Neural cell (in vitro differentiated cells): Measurements from ENCODE around the gene AP3S2. TPM values are rescaled to one million over a fixed set of nuclear protein-coding genes. Genes with fewer than 3 reads are reported as not detected.

Experiments used
- H2AFZ ChIP-seq: fragments of 200-600, 300-800 bp; sonication (generic), shearing (Covaris generic); 2 replicates; pipeline ENCODE4 v1.6.0; 2014; ENCODE audit warnings: low read depth, mild to moderate bottlenecking, antibody characterized with exemption, low read length, moderate library complexity
- H3F3A ChIP-seq: fragments of 200-600 bp; shearing (Covaris generic); 2 replicates; pipeline ENCODE4 v1.6.1; 2016; ENCODE audit warnings: mild to moderate bottlenecking, moderate library complexity, mixed read lengths, antibody characterized with exemption, low read length; ENCODE audit not compliant: insufficient read depth, poor library complexity, severe bottlenecking
- H3K27ac ChIP-seq: fragments of 200-600, 300-800 bp; sonication (generic), shearing (Covaris generic); 2 replicates; pipeline ENCODE4 v1.5.1; 2014; ENCODE audit warnings: mild to moderate bottlenecking, low read length, moderate library complexity
- H3K27me3 ChIP-seq: fragments of 300-800, 200-600 bp; sonication (generic), shearing (Covaris generic); 2 replicates; pipeline ENCODE4 v1.6.0; 2014; ENCODE audit warnings: mild to moderate bottlenecking, low read depth, low read length, moderate library complexity; ENCODE audit not compliant: insufficient read depth
- H3K36me3 ChIP-seq: fragments of 300-800, 200-600 bp; sonication (generic), shearing (Covaris generic); 2 replicates; pipeline ENCODE4 v1.5.1; 2014; ENCODE audit warnings: mild to moderate bottlenecking, antibody characterized with exemption, low read length, moderate library complexity; ENCODE audit not compliant: insufficient read depth
- H3K4me2 ChIP-seq: fragments of 300-800, 200-600 bp; sonication (generic), shearing (Covaris generic); 2 replicates; pipeline ENCODE4 v1.6.0; 2014; ENCODE audit warnings: mild to moderate bottlenecking, low read length
- H3K4me3 ChIP-seq: fragments of 300-800, 200-600 bp; sonication (generic), shearing (Covaris generic); 2 replicates; pipeline ENCODE4 v1.5.1; 2014; ENCODE audit warnings: mild to moderate bottlenecking, low read length, moderate library complexity
- H3K79me2 ChIP-seq: fragments of 200-600 bp; shearing (Covaris generic); replicated peaks from 2 replicates; pipeline ENCODE4 v1.6.0; 2014; ENCODE audit warnings: mild to moderate bottlenecking, low read length, moderate library complexity; ENCODE audit not compliant: insufficient read depth
- H3K9ac ChIP-seq: fragments of 300-800, 200-600 bp; sonication (generic), shearing (Covaris generic); 2 replicates; pipeline ENCODE4 v1.6.1; 2016; ENCODE audit warnings: mild to moderate bottlenecking, low read length, mixed read lengths
- H3K9me2 ChIP-seq: fragments of 200-600 bp; shearing (Covaris generic); 2 replicates; pipeline ENCODE4 v1.6.1; 2016; ENCODE audit warnings: mild to moderate bottlenecking, low read length, mixed read lengths; ENCODE audit not compliant: insufficient read depth
- H3K9me3 ChIP-seq: fragments of 200-600, 300-800 bp; sonication (generic), shearing (Covaris generic); 2 replicates; pipeline ENCODE4 v1.6.1; 2016; ENCODE audit warnings: mild to moderate bottlenecking, mixed run types, low read length, moderate library complexity, mixed read lengths
- H4K20me1 ChIP-seq: fragments of 200-600 bp; shearing (Covaris generic); 2 replicates; pipeline ENCODE4 v1.6.1; 2016; ENCODE audit warnings: mild to moderate bottlenecking, mixed run types; ENCODE audit not compliant: insufficient read depth
- EP300 ChIP-seq: fragments of 450-650 bp; conservative IDR thresholded peaks from 2 replicates; pipeline ENCODE4 v1.6.1; 2014; ENCODE audit warnings: antibody characterized with exemption, mild to moderate bottlenecking, moderate library complexity; ENCODE audit not compliant: poor library complexity, severe bottlenecking
- EZH2 ChIP-seq: fragments of 200-600, 300-800 bp; shearing (Covaris generic), sonication (generic); IDR thresholded peaks from 2 replicates; pipeline ENCODE4 v1.6.1; 2014; ENCODE audit warnings: antibody characterized with exemption, low read length, borderline replicate concordance, mild to moderate bottlenecking; ENCODE audit not compliant: insufficient read depth, poor library complexity, severe bottlenecking
- MXI1 ChIP-seq: fragments of 450-650 bp; conservative IDR thresholded peaks from 2 replicates; pipeline ENCODE4 v1.6.1; 2014; ENCODE audit warnings: antibody characterized with exemption, mild to moderate bottlenecking; ENCODE audit not compliant: poor library complexity, severe bottlenecking
- POLR2AphosphoS5 ChIP-seq: IDR thresholded peaks from 2 replicates; pipeline ENCODE4 v1.6.1; 2012
- RAD21 ChIP-seq: fragments of 450-650 bp; conservative IDR thresholded peaks from 2 replicates; pipeline ENCODE4 v1.6.1; 2014; ENCODE audit warnings: antibody characterized with exemption, mild to moderate bottlenecking, moderate library complexity
- SMC3 ChIP-seq: fragments of 450-650 bp; conservative IDR thresholded peaks from 2 replicates; pipeline ENCODE4 v1.6.1; 2014; ENCODE audit warnings: antibody characterized with exemption, mild to moderate bottlenecking, moderate library complexity; ENCODE audit not compliant: poor library complexity
- TAF1 ChIP-seq: IDR thresholded peaks from 2 replicates; pipeline ENCODE4 v1.6.1; 2012; ENCODE audit warnings: low read depth
- polyA plus RNA-seq: library from polyadenylated mRNA; depleted of rRNA; stranded (reverse); fragments of >200 nt; gene quantifications from 2 replicates; pipeline ENCODE4 v1.2.3, GENCODE V29; 2014
- TF ChIP-seq, protein P1 (sequence below): fragments of 450-650 bp; IDR thresholded peaks from 2 replicates; pipeline ENCODE4 v1.5.1; 2014; ENCODE audit warnings: antibody characterized with exemption, mild to moderate bottlenecking, moderate library complexity; ENCODE audit not compliant: poor library complexity, severe bottlenecking
- TF ChIP-seq, protein P2 (sequence below): IDR thresholded peaks from 2 replicates; pipeline ENCODE4 v1.6.1; 2012; ENCODE audit warnings: borderline replicate concordance

Gene AP3S2
- polyA plus RNA-seq, 1 donor from 2014 or later = 47.6 TPM

- Histone ChIP-seq H3K4me3 (no peak overlapping the region), H3K36me3 (no peaks in the 10 kb centered on the region), H3F3A (no peaks in the 10 kb centered on the region), H4K20me1 (no peaks in the 10 kb centered on the region), H3K4me2 (no peak overlapping the region), H3K9ac (no peak overlapping the region), H3K27ac (no peak overlapping the region), H3K27me3 (no peaks in the 10 kb centered on the region), H3K79me2 (no peaks in the 10 kb centered on the region), H2AFZ (no peak overlapping the region), H3K9me2 (no peaks in the 10 kb centered on the region), H3K9me3 (no peaks in the 10 kb centered on the region)
- TF ChIP-seq EZH2 = no peak
- TF ChIP-seq, protein P1, sequence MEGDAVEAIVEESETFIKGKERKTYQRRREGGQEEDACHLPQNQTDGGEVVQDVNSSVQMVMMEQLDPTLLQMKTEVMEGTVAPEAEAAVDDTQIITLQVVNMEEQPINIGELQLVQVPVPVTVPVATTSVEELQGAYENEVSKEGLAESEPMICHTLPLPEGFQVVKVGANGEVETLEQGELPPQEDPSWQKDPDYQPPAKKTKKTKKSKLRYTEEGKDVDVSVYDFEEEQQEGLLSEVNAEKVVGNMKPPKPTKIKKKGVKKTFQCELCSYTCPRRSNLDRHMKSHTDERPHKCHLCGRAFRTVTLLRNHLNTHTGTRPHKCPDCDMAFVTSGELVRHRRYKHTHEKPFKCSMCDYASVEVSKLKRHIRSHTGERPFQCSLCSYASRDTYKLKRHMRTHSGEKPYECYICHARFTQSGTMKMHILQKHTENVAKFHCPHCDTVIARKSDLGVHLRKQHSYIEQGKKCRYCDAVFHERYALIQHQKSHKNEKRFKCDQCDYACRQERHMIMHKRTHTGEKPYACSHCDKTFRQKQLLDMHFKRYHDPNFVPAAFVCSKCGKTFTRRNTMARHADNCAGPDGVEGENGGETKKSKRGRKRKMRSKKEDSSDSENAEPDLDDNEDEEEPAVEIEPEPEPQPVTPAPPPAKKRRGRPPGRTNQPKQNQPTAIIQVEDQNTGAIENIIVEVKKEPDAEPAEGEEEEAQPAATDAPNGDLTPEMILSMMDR = no peak
These were observed 10.3 kb downstream of the AP3S2 start for GRCh38 chr15:89883518-89883917.

- Histone ChIP-seq H3K9ac (no peak overlapping the region), H3K27me3 (no peaks in the 10 kb centered on the region), H4K20me1 (no peaks in the 10 kb centered on the region), H3K36me3 (no peaks in the 10 kb centered on the region), H2AFZ (no peak overlapping the region), H3K9me3 (no peaks in the 10 kb centered on the region), H3K27ac (no peak overlapping the region), H3K9me2 (no peaks in the 10 kb centered on the region), H3K4me3 (no peak overlapping the region), H3F3A (no peaks in the 10 kb centered on the region), H3K79me2 (no peaks in the 10 kb centered on the region), H3K4me2 (no peak overlapping the region)
- TF ChIP-seq RAD21 (no peak), EP300 (no peak), EZH2 (no peak), POLR2AphosphoS5 (no peak), SMC3 (no peak), TAF1 (no peak), MXI1 (no peak)
- TF ChIP-seq, protein P2, sequence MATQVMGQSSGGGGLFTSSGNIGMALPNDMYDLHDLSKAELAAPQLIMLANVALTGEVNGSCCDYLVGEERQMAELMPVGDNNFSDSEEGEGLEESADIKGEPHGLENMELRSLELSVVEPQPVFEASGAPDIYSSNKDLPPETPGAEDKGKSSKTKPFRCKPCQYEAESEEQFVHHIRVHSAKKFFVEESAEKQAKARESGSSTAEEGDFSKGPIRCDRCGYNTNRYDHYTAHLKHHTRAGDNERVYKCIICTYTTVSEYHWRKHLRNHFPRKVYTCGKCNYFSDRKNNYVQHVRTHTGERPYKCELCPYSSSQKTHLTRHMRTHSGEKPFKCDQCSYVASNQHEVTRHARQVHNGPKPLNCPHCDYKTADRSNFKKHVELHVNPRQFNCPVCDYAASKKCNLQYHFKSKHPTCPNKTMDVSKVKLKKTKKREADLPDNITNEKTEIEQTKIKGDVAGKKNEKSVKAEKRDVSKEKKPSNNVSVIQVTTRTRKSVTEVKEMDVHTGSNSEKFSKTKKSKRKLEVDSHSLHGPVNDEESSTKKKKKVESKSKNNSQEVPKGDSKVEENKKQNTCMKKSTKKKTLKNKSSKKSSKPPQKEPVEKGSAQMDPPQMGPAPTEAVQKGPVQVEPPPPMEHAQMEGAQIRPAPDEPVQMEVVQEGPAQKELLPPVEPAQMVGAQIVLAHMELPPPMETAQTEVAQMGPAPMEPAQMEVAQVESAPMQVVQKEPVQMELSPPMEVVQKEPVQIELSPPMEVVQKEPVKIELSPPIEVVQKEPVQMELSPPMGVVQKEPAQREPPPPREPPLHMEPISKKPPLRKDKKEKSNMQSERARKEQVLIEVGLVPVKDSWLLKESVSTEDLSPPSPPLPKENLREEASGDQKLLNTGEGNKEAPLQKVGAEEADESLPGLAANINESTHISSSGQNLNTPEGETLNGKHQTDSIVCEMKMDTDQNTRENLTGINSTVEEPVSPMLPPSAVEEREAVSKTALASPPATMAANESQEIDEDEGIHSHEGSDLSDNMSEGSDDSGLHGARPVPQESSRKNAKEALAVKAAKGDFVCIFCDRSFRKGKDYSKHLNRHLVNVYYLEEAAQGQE = no peak
- TF ChIP-seq, protein P1 = no peak
These were observed 13.1 kb downstream of the AP3S2 start for GRCh38 chr15:89880727-89881126.
